Measurements from ENCODE around the gene NDFIP2.

The NDFIP2 gene

DNA sequence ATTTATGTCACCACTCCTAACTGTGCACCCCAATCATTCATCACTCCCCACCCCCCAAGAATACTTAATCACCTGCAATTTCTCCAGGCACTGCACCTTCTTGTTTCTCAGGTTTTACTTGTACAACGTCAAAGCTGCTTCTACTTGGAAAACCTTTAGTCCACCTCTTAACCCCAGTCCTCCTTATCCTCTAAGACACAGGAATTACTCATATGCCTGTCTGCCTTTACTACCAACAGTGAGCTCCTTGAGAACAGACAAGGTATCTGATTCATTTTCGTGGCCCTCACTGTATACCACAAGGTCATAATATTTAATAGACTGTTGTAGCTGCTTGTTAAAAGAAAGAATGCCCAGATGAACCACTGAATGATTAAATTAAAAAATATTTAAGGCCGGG is 21.0 kb upstream of the NDFIP2 start:
- no peak for DNase-seq

DNA sequence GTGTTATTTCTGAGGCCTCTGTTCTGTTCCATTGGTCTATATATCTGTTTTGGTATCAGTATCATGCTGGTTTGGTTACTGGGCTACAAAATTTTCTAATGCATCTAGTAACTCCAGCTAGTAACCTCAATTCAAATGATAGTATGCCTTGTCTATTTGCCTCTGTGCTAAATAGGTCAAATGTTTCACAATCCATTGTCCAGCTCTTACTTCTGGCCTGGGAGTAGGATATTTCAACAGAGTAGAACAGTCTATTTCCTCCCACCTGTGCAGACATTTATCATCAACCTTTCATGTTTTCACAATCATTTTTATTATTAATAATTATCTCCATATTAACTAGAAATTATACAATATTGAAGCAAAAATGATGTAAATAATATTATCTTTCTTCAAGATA is 18.1 kb upstream of the NDFIP2 start:
- no peak for DNase-seq

DNA sequence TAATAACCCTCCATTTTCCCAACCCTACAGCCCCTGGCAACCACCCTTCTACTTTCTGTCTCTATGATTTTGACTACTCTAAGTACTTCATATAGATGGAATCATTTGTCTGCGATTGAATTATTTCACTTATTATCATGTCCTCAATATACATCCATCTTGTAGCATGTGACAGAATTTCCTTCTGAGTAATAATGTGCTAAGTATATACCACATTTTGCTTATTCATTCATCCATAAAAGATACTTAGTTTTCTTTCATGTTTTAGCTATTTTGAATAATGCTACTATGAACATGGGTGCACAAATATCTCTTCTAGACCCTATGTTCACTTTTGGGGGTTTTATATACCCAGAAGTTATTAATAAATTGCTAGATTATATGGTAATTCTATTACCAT is 17.4 kb upstream of the NDFIP2 start:
- no peak for DNase-seq

DNA sequence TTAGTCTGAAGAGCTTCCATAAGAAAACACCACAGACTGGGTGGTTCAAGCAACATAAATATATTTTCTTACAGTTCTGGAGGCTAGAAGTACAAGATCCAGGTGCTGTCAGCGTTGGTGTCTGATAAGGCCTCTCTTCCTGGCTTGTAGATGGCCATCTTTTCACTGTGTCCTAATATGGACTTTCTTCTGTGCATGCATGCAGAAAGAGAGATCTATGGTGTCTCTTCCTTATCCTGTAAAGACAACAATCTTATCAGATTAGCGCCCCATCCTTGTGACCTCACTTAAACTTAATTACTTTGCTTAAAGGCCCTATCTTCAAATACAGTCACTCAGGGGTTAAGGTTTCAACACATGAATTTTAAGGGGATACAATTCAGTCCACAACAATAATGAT is 14.1 kb upstream of the NDFIP2 start:
- no peak for DNase-seq

DNA sequence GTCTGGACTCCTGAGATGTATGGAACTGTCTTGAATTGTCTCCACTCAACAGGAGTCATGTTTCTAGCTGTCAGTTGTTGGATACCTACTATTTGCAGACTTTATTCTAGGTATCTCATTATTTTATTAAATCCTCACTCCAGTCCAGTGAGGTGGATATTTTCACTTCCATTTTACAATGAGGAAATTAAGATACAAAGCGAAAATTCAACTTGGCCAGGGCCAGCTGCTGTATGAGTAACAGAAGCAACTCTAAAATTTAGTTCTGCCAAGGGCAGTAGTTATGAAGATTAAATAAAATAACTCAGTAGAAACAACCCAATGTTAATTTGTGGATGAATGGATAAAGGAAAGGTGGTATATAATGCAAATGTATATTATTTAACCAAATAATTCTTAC is 12.6 kb upstream of the NDFIP2 start:
- no peak for DNase-seq

DNA sequence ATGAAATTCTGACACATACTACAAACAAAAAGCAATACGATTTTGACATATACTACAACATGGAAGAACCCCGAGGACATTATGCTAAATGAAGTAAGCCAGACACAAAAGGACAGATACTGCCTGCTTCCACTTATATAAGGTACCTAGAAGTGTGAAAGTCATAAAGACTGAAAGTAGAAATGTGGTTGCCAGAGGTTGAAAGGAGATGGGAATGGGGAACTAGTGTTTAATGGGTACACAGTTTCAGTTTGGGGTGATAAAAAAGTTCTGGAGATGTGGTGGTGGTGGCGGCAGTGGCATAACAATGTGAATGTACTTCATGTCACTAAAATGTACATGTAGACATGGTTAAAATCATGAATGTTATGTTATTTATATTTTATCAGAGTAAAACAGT is 12.1 kb upstream of the NDFIP2 start:
- no peak for DNase-seq

DNA sequence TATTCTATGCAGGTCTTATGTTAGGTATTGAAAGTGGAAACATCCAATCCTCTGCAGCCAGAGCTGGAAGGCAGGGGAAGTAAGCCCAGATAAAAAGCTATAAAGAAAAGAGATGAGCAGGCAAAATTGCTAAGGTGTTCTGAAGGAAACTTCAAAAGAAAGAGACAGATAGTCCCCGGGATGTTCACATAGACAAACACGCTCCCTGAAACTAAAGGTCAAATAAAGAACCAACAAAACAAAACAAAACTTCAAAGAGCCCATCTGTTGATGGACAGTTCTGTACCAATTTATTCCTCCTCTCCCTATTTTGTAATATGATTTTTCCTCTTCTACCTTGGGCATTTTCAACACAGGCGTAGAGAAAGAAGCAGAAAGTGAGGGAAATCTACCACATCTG is 11.3 kb upstream of the NDFIP2 start:
- DNase-seq, result no peak

DNA sequence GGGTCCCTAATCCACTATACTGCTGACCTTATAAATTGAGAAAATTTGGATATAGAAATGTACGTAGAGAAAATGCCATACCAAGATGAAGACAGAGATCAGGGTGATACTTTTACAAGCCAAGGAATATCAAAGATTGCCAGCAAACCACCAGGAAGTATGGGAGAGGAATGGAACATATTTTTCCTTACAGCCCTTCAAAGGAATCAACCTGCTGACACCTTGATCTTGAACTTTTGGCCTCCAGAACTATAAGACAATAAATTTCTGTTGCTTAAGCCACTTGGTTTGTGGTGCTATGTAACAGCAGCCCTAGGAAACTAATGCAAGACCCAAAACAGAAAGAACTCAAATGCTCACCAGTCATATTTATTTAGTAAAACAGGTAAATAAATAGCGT is 10.3 kb upstream of the NDFIP2 start:
- no peak for DNase-seq

DNA sequence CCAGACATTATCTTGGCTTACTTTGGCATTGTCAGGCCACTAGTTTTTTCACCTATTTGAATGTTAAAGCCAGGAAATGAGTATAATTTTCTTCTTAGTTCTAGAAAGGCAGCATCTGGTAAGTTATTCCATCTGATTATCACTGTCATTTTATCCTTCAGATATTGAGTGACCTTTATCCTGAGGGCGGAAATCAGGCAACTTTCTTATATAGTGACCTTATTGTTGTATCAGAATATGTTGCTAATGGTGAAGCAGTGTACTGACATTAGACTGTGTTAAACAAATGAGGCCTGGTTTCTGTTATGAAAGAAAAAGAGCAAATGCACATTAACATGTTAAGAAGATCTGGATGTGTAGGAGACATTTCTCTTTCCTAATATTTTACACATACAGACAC is 5.4 kb upstream of the NDFIP2 start:
- no peak for DNase-seq

DNA sequence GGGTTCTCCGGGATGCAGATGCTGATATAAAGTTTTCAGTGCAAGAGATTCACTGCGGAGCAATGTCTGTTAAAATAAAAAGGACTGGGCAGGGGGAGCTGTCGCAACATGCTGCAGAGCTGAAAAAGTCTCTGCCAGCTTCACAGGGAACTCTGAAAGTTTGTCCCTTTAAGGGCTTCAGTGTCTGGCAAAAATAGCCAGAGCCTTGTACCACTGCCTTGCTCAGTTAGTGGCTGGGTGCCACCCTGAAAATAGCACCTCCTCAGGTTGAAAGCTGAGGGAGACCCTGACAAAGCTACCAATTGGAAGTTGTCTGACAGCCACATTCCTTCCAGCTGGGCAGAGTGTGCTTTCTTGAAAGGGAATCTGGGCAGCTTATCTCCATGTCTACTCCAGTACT is 3.0 kb upstream of the NDFIP2 start:
- DNase-seq, result no peak

DNA sequence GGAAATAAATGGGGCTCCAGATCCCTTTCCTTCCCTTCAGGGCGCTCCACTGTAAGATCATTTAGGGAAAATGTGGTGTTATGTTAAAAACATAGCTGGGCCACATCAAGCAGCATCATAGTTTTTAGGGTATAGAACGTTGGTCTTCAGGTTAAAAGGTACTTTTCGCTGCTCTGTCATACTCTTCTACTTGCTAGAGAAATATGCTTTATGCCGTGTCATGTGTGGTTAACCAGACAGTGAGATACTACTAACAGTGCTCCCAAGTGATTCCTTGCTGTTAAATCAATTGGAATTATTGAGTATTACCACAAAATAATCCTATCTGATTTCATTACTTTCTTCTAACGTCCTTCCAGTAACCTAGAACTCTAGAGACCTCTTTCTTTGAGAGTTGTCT is 1.1 kb upstream of the NDFIP2 start:
- no peak for DNase-seq

DNA sequence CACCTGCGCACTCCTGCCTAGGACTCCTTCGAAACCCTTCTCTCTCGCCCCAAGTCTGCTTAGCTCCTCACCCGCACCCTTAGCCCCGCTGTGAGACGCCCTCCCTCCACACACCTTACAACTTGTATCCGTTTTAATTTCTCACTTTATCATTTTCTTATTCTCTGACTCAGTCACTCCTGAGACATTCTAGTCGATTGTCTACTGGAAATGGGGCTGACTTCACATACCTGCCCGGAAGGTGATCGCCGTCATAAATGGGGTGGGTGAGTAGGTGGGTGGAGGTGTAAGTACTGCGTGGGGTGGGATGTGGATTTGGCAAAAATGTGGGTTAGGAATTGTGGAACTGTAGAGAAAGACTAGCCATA is 714 bp downstream of the NDFIP2 start:
- peak; percentile 11 to 57 (median 21) for DNase-seq

DNA sequence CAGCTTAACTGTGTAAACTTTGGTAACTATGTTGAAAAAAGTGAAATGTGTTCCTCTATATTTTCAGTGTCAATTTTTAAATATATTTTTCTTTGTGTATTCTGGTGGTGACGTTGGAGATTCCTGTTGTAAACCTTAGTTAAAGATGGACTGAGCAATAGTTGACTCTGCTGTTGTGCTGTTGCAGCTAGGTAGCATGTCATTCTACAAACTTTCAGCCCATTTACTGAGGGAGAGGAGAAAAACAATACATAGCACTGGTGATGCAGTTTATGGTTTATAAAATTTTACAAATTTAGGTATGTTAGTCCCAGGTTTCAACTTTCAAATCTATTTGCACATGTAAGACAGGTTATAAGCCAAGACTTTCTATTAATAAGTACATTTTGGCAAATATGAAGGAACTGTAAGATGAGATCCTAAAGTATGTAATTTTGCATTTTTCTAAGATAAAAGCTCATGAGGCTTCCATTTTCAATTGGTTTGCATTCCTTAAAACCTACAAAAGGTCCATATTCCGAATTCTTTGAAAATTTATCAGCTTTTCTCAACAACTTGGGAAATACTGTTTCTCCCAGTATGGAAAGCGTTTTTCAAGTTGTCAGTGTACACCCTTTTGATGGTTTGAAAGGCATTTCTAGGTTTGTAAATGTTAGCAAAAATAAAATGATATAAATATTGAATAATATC is 1.5 kb downstream of the NDFIP2 start:
- no peak for DNase-seq

DNA sequence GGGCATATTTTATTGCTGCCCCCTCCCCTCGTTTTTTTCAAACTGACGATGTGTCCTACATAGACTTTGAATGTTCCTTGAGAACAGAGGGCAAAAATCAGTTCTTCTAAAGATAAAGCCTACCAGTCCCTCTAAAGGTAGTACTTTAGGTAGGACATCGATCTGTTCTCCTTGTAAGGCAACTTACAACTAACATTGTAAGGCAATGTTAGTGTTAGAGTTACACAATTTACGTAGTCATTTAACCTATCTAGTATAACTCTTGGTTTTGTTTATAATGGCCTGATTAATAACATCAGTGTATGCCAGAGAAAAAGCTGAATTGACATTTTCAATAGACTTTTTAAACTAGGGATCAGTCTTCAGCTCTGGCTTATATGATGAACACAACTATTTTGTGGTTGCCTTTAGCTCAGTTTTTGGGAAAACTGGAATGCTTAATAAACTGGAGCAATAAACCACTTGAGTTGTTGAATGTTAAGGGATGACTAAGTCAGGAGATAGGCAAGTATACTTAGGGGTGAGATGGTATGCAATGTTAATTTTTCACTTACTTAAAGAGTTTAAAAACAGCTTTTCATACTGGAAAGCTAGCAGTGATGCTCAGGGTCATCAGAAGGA is 2.2 kb downstream of the NDFIP2 start:
- no peak for DNase-seq

DNA sequence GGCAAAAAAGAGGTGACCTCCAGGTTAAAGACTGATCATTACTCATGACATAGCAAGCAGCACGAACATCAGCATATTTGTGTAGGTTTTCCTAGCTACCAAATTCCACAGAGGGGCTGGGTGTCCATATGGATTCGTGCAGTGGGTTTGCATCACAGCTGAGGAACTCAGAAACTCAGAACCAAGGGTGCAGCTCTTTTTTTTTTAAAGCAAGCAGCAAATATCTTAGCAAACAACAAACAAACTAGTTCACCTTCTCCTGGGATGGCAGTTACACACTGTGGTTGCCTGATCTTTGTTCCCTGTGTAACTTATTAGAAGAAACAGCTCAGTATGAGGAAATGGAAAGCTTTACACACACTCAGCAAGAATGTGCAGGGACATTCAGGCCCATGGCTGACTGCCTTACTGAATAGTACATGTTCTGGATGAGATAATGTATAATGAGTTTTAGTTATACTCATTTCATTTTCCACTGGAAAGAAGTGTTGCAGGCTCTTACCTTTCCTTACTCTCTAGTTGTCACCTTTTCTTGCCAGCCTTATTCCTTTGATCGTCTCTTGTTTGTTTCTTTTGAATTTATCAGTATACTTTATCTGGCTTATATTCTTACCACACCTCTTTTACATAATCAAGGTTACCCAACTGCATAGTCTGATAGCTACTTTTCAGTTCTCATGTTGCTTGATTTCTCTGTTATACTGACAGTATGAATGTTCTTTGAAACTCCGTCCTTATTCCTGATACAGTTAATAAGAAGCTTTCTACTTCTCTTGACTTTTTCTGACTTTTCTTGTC is 4.3 kb downstream of the NDFIP2 start:
- no peak for DNase-seq

DNA sequence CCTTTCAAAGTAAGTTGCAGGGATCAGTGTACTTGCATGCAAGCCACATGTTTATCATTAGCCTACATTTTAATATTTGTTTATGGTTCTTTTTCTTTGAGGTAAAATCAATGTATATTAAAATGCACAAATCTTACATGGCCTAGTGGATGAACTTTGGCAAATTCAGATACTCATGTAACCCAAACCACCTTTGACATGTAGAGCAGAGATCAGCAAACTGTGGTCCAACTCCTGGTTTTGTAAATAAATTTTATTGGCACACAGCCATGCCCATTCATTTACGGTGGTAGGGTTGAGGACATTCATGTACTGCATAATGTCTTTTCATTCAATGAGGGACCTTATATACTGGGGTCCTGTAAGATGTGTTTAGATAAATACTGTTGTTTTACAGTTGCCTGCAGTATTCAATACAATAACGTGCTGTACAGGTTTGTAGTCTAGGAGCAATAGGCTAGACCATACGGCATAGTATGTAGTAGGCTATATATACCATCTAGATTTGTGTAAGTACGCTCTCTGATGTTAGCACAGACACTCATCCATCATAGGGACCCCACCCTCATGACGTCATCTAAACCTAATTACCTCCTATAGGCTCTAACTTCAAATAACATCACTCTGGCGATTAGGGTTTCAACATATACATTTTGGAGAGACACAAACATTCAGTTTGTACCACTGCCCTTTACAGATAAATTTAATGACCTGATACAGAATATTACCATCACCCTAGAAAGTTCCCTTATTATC is 5.7 kb downstream of the NDFIP2 start:
- no peak for DNase-seq

DNA sequence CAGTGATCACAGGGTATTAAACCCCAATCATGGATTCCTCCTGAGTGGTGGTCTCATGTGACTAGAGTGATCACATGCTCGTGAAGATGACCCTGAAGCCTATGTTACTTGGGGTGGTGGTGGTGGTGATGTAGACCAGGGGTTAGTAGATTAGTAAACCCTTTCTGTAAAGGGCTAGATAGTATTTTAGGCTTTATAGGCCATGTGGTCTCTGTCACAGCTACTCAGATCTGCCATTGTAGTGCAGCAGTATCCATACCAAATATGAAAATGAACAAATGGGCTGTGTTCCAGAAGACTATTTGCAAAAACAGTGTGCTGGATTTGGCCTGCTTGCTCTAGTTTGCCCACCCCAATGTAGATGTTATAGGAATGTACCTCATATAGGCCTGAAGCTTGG is 9.4 kb downstream of the NDFIP2 start:
- DNase-seq, result no peak

DNA sequence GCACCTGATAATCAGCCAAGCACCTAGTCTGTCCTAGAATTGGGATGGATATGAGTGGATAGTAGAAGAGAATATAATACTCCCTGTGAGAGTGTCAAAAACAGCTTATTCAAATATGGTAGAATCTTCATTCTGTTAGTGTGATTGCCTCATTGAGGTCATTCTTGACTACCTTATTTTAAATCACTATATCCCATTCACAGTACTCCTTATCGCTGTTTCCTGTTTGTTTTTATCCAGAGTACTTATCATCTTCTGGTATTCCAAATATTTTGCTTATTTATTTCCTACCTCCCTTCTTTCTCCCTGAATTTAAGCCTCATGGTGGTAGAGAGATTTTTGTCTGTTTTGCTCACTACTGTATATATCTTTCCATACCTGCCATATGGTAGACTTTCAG is 9.9 kb downstream of the NDFIP2 start:
- no peak for DNase-seq

DNA sequence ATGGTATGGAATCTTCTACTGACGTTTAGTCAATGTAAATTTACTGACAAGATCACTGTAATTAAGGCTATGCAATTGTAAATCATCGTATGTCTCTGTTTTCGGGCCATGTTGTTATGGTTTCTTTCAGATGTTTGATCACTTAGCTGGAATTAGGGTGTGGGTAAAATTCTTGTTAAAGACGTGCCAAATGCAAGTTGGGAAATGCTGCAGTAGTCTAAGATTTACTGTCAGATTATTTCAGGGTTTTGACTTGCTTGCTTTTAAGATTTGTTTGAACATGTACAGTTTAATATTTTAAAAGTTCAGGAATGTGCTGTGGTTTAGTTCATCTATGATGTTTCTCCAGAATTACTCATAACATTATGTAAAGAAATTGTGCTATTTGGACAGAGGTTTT is 10.8 kb downstream of the NDFIP2 start:
- DNase-seq, result no peak

DNA sequence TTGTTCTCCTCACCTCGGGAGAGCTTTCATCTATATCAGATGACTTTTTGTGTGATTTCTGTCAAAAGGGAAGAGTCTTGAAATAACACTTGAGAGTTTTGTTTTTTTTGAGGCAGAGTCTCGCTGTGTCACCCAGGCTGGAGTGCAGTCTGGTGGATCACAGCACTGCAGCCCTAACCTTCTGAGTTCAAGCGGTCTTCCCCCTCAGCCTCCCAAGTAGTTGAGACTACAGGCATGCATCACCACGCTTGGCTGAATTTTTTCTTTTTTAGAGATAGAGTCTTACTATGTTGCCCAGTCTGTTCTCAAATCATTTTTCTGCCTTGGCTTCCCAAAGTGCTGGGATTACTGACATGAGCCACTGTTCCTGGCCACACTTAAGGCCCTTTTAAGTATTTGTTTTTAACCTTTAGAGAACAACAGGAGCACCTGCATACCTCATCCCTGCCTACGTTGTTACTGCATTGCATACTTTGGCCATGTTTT is 11.4 kb downstream of the NDFIP2 start:
- DNase-seq, result peak in 1 of 5 donors; percentile 28

DNA sequence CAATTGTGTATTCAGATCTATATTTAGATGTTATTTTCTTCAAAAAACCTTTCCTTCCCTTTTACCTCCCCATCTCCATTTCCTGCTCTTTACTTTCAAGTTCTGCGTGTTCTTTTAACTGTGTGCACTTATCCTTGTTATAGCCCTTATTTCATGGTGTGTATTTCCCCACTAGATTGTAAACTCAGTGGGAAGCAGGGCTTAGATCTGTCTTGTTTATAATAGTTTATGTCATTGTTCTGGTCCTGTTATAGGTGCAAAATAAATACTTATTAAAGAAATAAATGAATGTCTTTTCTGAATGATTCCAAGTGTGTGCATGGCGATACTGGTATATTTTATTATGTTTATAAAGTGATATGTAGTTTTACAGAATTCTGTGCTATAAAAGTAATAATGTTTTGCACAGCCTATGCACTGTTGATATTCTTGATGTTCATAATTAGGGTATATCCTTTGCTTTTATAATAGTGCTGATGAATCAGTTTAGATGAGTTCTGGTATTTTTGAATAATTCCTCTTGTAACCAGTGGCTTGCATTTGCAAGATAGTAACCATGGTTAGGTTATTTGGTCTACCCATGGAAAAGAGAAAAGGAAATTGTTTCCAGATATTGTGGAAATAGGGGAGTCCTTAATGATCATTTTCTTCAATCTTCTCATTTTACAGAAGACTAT is 12.1 kb downstream of the NDFIP2 start:
- no peak for DNase-seq

DNA sequence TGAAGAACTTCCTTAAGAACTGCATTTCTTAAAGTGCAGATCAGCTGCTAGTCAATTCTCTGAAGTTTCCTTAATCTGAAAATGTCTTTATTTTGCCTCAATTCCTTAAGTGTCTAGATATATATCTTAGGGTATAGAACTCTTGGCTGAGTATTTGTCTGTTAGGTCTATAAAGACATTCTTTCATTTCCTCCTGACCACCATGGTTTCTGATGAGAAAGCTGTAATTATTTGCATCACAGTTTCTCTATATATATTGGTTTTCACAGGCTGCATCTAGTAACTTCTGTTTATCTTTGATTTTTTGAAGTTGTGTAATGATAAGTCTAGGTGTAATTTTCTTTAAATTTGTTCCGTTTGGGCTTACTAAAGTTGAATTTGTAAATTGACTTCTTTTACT is 15.2 kb downstream of the NDFIP2 start:
- no peak for DNase-seq

DNA sequence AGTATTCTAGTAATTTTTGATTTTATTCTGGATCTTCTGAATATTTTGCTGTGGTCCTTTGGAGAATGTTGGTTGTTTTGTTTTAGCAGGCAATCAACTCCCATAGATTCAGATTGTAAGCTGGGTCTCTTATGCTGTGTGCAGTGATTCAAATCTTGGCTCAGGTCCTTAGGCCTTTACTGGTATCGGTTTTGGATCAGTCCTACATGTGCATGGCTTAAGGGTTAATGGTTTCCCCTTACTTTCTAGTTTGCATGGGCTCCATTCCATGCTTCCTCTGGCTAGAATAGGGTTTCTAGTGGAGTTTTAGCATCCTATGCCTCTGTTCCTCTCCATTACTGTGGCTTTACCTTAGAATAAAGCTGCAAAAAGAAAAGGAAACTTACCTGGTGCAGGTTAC is 16.1 kb downstream of the NDFIP2 start:
- DNase-seq, result no peak

Measured in T-helper 1 cell (primary cell).